Measurements from ENCODE around the gene B3GALT6.
"Not testable (repeated sequence)": the region's sequence is repeated elsewhere in the genome, so short reads cannot be mapped to it uniquely, and the experiment has no call there.

Gene B3GALT6

DNA sequence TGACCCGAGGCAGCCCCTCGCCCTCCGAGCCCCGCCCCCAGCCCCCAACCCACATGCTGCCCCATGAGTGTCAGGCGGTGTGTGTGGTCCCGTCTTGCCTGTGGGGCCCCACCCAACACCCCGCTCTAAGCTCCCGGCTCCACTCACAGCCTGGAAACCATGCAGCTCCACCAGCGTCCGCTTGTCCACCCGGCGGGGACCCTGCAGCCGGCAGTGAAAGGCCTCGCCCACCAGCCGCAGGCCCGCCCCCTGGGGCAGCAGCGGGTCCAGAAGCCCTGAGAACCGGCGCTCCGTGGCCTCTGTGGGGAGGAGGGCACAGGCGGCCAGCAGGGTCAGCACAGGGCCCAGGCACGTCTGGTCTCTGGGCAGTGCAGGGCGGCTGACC is 11.8 kb downstream of the B3GALT6 start:
- DNase-seq (ENCODE audit: low spot score): no peak
- TF ChIP-seq, protein P1, sequence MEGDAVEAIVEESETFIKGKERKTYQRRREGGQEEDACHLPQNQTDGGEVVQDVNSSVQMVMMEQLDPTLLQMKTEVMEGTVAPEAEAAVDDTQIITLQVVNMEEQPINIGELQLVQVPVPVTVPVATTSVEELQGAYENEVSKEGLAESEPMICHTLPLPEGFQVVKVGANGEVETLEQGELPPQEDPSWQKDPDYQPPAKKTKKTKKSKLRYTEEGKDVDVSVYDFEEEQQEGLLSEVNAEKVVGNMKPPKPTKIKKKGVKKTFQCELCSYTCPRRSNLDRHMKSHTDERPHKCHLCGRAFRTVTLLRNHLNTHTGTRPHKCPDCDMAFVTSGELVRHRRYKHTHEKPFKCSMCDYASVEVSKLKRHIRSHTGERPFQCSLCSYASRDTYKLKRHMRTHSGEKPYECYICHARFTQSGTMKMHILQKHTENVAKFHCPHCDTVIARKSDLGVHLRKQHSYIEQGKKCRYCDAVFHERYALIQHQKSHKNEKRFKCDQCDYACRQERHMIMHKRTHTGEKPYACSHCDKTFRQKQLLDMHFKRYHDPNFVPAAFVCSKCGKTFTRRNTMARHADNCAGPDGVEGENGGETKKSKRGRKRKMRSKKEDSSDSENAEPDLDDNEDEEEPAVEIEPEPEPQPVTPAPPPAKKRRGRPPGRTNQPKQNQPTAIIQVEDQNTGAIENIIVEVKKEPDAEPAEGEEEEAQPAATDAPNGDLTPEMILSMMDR (IDR thresholded peaks at IDR 0.05; ENCODE audit: borderline replicate concordance, control extremely low read depth, extremely low read depth, insufficient read depth, missing control alignments): no peak
- in situ Hi-C loops (cut with MboI; ENCODE audit: low sequenced_read_pairs, unreplicated experiment): no loop called here

- DNase-seq (ENCODE audit: low spot score): no peak
- TF ChIP-seq, protein P1 (IDR thresholded peaks at IDR 0.05; ENCODE audit: borderline replicate concordance, control extremely low read depth, extremely low read depth, insufficient read depth, missing control alignments): no peak
- in situ Hi-C loops (cut with MboI; ENCODE audit: low sequenced_read_pairs, unreplicated experiment): no loop called here
These were observed 12.3 kb downstream of the B3GALT6 start for GRCh38 chr1:1244192-1244811.

- DNase-seq (ENCODE audit: low spot score): no peak
- in situ Hi-C loops (cut with MboI; ENCODE audit: low sequenced_read_pairs, unreplicated experiment): no loop called here
- TF ChIP-seq, protein P1 (IDR thresholded peaks at IDR 0.05; ENCODE audit: borderline replicate concordance, control extremely low read depth, extremely low read depth, insufficient read depth, missing control alignments): no peak
These were observed 13.3 kb downstream of the B3GALT6 start for GRCh38 chr1:1245178-1245816.

- in situ Hi-C loops (cut with MboI; ENCODE audit: low sequenced_read_pairs, unreplicated experiment): no loop called here
- DNase-seq (ENCODE audit: low spot score): no peak
- TF ChIP-seq, protein P1 (IDR thresholded peaks at IDR 0.05; ENCODE audit: borderline replicate concordance, control extremely low read depth, extremely low read depth, insufficient read depth, missing control alignments): no peak
These were observed 14.0 kb downstream of the B3GALT6 start for GRCh38 chr1:1245817-1246576.

- no peak for DNase-seq (ENCODE audit: low spot score)
- in situ Hi-C loops (cut with MboI; ENCODE audit: low sequenced_read_pairs, unreplicated experiment): no loop called here
- TF ChIP-seq, protein P1 (IDR thresholded peaks at IDR 0.05; ENCODE audit: borderline replicate concordance, control extremely low read depth, extremely low read depth, insufficient read depth, missing control alignments): no peak
These were observed 14.7 kb downstream of the B3GALT6 start, which contains the start of gene C1QTNF12 for GRCh38 chr1:1246577-1247340. Gene C1QTNF12, minus strand, starts transcription at chr1:1246722. Its CDS starts 32 bp downstream, at chr1:1246690.

GRCh38 chr1:1247341-1247913 is 15.4 kb downstream of the B3GALT6 start:
- TF ChIP-seq, protein P1 (IDR thresholded peaks at IDR 0.05; ENCODE audit: borderline replicate concordance, control extremely low read depth, extremely low read depth, insufficient read depth, missing control alignments): no peak
- no peak for DNase-seq (ENCODE audit: low spot score)
- in situ Hi-C loops (cut with MboI; ENCODE audit: low sequenced_read_pairs, unreplicated experiment): no loop called here

DNA sequence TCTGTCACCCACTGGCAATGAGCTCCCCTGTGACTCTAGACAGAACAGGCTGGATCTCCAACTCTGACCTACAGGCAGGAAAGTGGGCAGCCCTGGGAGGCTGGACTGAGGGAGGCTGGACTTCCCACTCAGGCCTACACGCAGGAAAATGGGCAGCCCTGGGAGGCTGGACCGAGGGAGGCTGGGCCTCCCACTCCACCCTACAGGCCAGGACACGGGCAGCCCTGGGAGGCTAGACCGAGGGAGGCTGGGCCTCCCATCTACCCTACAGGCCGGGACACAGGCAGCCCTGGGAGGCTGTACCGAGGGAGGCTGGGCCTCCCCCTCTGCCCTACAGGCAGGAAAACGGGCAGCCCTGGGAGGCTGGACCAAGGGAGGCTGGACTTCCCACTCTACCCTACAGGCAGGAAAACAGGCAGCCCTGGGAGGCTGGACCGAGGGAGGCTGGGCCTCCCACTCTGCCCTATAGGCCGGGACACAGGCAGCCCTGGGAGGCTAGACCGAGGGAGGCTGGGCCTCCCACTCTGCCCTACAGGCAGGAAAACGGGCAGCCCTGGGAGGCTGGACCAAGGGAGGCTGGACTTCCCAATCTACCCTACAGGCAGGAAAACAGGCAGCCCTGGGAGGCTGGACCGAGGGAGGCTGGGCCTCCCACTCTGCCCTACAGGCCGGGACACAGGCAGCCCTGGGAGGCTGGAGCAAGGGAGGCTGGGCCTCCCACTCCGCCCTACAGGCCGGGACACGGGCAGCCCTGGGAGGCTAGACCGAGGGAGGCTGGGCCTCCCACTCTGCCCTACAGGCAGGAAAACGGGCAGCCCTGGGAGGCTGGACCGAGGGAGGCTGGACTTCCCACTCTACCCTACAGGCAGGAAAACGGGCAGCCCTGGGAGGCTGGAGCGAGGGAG is 16.2 kb downstream of the B3GALT6 start:
- DNase-seq (ENCODE audit: low spot score); in situ Hi-C loops (cut with MboI; ENCODE audit: low sequenced_read_pairs, unreplicated experiment): not testable (repeated sequence)
